GM21515 (cell line): ENCODE data around the gene PRR9.
"Not testable (repeated sequence)": the region's sequence is repeated elsewhere in the genome, so short reads cannot be mapped to it uniquely, and the experiment has no call there.

Experiments
- ATAC-seq: cut with Tn5 transposase; IDR thresholded peaks from one replicate; pipeline ENCODE4 v1.9.1; 2021; ENCODE audit not compliant: unreplicated experiment

Gene PRR9

DNA sequence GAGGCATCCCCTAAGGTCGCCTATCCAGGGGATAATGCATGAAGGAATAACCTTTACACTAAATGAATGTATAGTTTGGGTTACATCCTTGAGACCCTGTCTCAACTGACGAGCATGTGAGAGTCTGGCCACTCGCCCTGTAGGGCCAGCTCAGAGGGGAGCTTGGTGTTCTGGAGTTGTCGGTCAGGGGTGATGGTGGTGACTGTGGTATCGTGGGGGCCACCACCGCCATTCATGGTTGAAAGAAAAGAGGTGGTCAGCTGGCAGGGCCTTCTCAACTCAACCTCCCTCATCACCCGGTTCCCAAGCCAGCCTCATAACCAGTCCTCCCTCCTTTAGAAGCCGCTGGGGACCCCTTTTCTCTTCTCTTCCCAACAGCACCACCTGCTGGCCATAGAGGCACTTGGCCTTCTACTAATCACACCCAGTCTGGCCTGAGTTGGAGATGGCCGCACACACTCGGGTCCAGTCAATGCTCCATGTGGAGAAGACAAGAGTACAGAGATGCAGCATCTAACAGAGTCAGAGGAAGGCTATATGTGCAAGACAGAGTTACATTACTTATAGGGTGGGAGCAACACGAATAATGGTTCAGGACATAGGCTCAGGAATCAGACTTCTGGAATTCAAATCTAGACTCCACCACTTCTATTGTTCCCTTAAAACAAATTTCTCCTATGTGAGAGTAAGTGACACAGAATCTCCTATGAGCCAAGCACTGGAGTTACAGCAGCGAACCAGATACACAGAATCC, 11.9 kb downstream of the PRR9 start:
- ATAC-seq: not testable (repeated sequence)

DNA sequence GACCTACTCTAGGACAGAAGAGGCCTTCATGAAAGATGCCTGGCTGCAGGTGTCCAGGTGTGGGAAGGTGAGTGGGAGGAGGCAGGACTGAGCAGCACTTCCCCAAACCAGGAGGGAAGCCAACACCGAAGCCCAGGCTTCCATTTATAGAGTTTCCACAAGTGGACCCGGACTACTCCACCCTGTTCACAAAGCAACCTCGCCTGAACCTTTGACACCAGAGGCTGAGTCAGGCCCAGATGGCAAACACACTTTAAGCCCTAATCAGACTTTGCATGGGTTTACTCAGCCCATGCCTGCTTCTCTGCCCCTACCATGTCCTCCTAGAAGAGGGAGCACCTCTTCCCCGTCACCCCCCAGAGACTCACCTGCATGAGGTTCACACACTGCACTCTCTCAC, 14.0 kb downstream of the PRR9 start:
- ATAC-seq: no peak

DNA sequence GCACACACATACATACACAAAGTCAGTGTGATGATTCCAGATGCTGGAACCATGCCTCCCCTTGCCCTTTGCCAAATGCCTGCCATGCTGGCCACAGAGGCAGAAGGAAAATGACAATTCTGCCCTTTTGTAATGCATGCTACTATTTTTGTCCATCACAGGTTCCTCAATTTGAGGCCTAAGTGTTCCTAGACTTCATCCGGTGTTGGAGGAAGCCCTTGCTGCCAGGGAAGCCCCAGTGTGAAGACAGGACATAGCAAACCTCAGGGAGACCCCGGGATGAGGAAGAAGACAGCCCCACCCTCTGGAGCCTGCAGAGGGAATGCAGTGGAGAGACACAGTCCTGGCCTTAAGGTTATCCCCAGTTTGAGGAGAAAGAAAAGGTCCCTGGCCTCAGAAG, 14.4 kb downstream of the PRR9 start:
- ATAC-seq: no peak

DNA sequence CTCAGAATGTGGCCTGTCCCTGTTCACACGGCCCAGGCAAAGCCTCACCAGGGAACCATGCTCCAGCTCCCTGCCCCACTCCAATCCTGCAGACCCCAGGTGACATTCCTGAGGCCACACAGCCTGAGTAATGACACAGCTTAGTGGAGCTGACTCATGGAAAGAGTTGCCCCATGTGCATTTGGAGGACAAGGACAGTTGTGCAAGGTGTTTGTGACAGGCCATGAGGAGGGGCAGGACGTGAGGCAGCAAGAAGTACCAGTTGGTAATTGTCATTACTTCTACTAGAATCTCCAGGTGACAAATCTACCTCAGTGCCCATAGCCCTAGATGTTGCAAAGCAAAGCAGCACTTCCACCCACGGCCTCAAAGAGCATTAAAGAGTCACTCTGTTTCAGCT, 15.2 kb downstream of the PRR9 start:
- ATAC-seq: no peak

DNA sequence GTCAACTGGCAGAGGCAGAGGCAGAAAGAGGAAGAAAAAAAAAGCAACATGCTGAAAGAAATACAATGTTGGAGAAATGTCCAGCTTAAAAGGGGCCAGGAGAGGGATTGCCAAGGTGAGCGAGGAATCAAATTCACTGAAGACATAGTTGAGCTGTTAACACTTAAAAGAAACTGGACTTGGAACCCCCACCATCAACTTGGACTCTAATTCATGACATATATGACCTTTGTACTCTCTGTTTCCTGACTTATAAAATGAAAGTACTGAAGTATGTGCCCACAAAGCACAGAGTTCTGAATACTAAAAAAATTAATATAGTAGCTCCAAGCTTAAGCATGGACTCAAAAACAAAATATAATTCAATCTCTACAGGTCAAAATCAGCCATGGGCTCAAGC, 16.1 kb downstream of the PRR9 start:
- no peak for ATAC-seq

DNA sequence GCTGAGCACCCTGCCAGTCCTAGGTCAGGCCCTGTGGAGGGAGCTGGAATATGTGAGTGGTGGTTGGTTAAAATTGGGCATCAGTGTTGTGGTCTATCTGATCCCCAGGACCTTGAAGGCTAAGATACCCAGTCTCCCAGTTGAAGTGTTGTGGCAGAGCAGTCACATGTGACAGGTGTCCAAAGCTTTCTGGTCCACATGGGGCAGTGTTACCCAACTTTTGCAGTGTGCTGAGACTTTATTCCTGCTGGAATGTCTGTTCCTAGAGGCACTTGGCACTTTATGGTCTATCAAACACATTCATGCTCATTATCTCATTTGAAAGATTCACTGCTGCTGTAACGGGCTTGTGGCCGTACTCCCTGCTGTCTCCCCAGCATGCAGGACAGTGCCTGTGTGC, 21.1 kb downstream of the PRR9 start:
- ATAC-seq: no peak

DNA sequence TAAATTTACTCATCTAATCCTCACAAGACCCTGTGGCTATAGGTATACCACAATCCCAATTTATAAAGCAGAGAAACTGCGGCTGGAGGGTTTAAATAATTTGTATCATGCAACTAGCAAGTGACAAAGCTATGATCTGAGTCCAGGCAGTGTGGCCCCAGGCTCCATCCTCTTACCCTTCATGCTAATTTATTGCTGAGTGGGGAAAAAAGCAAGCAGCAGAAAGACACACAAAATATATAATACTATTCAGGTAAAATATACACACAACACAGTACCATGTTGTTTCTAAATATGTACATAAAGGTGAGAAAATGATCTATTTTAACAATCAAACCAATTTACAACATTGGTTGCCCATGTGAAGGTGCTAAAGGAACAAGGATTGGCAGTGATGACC, 24.8 kb downstream of the PRR9 start:
- no peak for ATAC-seq

DNA sequence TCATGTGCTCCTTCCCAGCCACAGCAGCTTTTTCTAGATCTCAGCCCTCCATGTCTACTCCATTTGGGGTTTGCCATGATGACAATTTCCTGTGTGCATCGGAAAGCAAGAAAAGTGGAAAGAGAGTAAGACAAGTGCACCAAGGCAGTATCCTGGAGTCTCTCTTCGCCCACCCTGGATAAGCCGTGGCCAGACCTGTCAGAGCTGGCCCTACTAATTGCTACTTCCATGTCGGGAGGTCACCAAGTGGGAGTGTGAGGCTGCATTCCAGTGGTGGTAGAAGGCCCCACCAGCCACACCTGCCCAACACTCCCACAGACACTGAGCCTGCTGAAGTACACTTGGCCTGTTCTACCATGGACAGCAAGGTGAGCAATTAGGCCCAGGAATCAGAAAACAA, 28.1 kb downstream of the PRR9 start:
- no peak for ATAC-seq

DNA sequence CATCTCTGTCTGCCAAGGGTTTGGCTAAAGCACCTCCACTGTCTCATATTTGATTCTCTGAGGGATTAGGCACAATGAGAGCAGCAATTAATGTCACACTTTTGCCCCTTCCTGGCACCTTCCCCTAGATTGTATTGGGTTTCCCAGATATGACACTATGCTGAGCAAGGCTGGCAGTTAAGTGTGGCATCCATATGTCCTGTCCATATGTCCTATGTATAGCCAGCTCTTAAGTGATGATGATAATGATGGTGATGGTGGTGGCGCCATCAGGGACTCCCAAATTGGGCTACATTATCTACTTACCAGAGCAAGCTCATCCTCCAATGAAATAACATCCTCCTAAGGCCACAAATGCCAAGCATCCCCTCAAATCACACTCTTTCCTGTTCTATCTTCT, 28.6 kb downstream of the PRR9 start:
- ATAC-seq: no peak

DNA sequence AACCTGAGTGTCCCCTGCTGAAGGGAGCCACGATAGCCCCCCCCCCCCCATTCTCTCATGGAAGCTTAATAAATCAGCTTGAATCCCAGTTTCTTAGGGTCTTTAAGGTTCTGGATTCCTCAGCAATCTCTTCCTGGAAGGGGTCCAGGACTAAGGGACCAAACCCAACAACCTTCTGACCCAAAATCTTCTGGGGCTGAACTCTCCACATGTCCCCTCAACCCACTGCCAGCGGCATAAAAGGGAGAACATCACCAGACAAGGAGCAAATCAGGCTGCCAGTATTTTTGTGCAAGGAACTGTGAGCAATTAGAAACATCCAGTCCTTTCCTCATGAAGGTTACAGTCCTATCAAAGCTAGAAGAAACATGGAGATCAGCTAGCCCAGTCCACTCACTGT, 29.4 kb downstream of the PRR9 start:
- ATAC-seq: no peak

DNA sequence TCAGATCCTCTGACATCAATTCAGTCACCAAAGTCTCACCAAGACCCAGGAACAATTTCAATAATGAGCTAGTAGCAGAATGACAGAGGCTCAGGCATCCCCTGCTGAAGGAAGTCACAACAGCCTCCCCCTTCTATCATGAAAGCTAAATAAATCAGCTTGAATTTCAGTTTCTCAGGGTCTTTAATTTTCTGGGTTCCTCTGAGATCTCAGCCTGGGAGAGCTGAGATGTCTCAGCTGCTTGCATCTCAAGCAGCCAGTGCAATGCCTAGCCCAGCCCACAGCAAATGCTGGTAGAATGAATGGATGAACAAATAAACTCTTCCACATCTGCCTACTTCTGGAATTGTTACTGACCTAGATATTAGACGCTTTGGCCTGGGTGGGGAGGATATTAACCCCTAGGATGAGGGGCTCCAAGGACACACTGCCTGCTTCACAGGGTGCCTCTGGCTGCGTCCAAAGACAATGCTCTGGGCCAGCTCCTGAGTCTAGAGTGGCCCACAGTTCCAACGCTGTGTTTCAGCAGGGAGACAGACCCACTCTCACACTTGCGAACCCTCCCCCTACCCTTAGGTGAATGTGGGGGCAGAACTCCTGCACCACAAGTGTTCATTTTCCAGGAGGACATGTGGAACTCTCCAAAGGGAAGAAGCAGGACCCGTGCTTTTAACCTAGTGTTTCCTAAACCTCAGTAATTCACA, 30.9 kb downstream of the PRR9 start:
- ATAC-seq: no peak

DNA sequence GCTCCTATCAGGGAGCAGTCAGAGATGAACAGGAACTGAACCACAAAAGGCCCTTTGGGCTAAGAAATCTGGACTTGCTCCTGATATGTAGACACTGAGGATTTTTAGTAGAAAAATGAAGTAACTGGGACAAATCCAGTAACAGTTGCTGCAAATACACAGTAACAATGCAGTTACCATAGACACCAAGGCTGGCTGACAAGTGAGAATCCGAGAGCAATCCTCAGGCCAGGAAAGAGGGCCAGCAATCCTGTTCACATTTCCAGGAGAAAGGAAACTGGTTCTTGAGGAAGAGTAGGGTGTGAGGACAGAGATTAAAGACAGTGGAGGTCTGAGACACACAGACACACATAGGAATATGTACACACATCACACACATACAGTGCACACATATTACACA, 32.8 kb downstream of the PRR9 start:
- ATAC-seq: no peak

DNA sequence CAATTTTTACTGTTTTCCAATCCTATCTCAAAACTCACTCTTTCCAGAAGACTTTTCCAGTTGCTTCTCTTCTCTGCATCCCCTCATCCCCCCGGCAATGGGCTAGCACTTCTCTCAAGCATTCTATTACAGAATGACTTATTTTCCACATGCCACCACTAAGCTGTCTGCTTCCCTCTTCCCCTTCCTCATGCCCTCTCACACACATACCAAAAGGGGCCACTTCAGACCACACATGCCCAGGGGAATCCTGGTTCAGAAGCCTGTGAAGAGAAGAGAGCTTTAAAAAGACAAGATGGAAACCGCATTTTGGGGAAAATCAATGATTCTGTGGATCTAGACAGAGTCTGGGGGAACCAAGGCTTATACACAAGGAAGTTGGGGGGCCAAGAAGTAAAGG, 33.7 kb downstream of the PRR9 start:
- ATAC-seq: no peak

DNA sequence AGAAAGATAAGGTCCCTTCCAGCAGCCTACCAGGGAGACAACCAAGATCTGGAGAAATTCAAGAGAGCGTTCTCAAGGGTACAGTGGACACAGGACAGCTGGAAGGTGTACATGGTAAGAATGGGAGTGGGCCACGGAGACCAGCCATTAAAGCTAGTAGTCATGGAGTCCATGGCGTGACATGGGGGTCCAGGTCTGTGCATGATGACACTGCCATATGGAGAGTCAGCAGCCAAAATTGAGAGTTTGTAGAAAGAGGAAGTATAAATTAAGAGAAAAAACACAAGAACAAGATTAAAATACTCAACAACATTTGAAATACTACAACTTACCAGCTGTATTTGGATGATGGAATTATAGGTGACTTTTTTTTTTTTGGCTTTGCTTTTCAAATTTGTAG, 34.2 kb downstream of the PRR9 start:
- ATAC-seq: no peak

DNA sequence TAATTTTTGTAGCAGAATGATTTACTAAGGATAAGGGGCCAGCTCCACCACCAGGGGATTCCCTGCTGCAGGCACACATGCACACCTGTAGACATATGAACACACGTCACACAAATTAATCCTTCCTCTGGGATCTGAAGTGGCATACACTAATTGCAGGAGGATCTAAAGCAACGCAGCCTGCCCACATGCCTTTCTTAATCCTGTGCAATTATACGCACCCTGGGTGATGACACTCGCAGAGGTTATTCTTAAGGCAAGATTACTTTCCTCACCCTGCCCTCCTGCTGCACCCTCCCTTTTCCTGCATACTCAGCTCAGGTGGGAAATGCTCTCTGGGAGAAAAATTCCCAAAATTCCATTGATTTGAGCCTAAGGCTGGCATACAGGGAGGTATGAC, 34.6 kb downstream of the PRR9 start:
- no peak for ATAC-seq

DNA sequence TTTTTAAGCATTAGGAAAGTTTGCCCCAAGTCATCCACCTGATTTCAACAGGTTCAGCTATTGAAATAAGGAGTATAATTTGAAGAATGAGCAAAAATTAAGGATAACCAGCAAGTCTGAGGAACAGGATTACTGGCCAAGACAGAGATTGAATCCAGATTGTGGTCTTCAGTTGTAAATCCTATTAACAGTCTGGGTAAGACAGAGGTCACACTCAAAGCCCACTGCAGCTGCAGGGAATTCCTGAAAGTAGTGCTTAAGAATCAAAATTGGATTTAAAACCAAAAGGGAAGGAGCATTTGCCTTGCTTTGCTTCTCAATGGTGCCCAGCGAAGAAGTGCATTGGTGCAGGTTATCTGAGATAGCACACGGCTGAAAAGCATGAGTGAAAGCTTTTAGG, 35.7 kb downstream of the PRR9 start:
- ATAC-seq: no peak

DNA sequence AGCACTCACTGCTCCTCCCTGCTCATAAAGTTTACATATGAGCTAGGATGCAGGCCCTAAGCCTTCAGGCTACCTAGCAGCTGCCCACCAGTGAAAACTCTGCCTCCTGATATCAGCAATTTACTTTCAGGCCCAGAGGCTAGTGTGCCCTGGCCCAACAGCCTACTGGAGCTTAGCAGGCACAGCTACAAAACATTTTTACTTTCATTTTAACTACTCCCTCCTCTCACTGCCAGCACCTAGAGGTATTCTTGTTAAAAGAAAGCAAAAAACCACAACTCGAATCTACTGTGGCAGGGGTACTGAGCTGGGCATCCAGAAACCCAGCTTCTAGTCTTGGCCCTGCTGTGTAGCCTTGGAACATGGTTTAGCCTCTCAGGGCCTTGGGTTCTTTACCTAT, 36.3 kb downstream of the PRR9 start:
- ATAC-seq: no peak

DNA sequence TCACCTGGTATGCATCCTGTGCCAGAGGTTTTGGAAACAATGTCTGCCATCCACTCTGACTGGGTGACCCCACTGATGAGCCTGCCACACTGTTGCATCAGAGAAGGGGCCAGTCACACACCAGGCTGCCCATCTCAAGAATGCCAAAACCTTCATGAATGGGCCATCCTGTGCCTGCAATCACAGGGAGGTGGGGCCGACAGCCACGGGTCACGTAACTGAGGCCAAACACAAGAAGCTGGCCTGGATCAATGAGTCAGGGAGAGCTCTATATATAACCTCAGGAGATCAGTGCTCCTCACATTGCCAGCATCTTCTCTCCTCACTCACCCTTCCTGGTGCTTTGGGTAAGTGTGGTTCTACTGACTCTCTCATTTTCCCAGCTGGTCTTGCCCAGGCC, 42.0 kb downstream of the PRR9 start, which contains the start of gene LORICRIN:
Gene LORICRIN, plus strand, starts transcription at position 301 of the 400 bp plus-strand sequence. CDS start 1,263 bp downstream, outside the sequence.
- ATAC-seq: no peak

DNA sequence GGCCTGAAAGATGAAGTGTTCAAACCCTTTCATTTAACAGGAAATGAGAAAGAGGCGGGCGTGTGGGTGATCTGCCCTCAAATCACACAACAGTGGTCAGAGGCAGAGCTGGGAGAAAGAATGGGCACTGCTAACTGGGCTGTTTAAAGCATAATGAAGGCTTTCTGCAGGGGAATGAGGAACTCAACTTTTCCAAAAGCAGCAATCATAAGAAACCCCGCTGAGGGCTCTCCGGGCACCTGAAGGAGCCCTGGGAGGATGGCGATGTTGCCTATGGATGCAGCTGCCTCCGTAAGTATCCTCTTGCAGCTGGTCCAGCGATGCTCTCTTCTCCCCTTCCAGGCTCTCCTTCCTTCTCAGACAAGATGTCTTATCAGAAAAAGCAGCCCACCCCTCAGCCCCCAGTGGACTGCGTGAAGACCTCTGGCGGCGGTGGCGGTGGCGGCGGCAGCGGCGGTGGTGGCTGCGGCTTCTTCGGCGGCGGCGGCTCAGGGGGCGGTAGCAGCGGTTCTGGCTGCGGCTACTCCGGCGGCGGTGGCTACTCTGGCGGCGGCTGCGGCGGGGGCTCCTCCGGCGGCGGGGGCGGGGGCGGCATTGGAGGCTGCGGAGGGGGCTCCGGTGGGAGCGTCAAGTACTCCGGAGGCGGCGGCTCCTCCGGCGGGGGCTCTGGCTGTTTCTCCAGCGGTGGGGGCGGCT, 43.3 kb downstream of the PRR9 start:
- no peak for ATAC-seq

DNA sequence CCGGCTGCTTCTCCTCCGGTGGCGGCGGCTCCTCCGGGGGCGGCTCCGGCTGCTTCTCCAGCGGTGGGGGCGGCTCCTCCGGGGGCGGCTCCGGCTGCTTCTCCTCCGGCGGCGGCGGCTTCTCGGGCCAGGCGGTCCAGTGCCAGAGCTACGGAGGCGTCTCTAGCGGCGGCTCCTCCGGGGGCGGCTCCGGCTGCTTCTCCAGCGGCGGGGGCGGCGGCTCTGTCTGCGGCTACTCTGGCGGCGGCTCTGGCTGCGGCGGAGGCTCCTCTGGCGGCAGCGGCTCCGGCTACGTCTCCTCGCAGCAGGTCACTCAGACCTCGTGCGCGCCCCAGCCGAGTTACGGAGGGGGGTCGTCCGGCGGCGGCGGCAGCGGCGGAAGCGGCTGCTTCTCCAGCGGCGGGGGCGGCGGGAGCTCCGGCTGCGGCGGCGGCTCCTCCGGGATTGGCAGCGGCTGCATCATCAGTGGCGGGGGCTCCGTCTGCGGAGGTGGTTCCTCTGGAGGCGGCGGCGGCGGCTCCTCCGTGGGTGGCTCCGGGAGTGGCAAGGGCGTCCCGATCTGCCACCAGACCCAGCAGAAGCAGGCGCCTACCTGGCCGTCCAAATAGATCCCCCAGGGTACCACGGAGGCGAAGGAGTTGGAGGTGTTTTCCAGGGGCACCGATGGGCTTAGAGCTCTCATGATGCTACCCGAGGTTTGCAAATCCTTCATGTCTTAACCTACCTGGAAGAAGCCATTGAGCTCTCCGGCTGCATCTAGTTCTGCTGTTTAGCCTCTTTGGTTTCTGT, 44.1 kb downstream of the PRR9 start:
- ATAC-seq: no peak

DNA sequence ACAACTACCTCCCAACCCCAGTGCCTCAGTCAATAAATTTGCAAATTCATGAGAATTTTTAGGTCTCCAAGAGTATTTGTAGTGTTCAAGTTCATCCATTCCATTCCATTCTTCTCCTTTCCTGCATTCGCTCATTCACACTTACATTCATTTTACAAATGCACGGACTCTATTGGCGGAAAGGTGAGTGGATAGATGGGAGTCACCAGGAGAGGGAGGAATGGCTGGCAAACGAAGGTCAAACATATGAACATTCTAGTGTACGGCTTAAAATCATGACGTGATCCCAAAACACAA, 44.6 kb downstream of the PRR9 start:
- no peak for ATAC-seq
